B cell (primary cell): ENCODE data around the gene MICAL3. TPM values are rescaled to one million over a fixed set of nuclear protein-coding genes. Genes with fewer than 3 reads are reported as not detected.

Experiments
- ATAC-seq: fragments of 200-7000 bp; cut with Tn5 transposase; one replicate; pipeline ENCODE4 v1.10.0; 2021; ENCODE audit warnings: low read depth, mild to moderate bottlenecking, moderate number of reproducible peaks, moderate library complexity
- CTCF ChIA-PET: fragments of 350-600 bp; sonication (Branson Sonifier 250); formaldehyde crosslinking; loops from one replicate; lab custom pipeline; 2021; ENCODE audit warnings: antibody characterized with exemption, inconsistent platforms; lab: Charles Lee
- POLR2A ChIA-PET: fragments of 350-600 bp; sonication (Branson Sonifier 250); formaldehyde crosslinking; loops from one replicate; lab custom pipeline; 2021; ENCODE audit warnings: antibody characterized with exemption; lab: Charles Lee
- DNase-seq: peaks from one replicate; pipeline ENCODE4 v3.0.0; 2013
- H2AFZ ChIP-seq: 2 replicates; pipeline ENCODE4 v1.6.1; 2012; ENCODE audit warnings: mild to moderate bottlenecking, low read depth, low read length; ENCODE audit not compliant: insufficient read depth, poor library complexity, severe bottlenecking
- H3K27ac ChIP-seq, 2 donors: 1 replicate in 1 of 2; 2 replicates in 1 of 2; pipeline ENCODE4 v1.5.1; 2012 to 2013; ENCODE audit warnings: low read length in 2 of 2, mild to moderate bottlenecking in 2 of 2, moderate library complexity in 1 of 2
- H3K27me3 ChIP-seq, 4 experiments: fragments of 200-600 bp in 1 of 4; sonication (generic) in 1 of 4; replicated peaks in 1 of 4; 1 replicate in 2 of 4; 2 replicates in 2 of 4; pipeline versions ENCODE4 v1.6.1 to v1.7.0; 2013 to 2016; ENCODE audit warnings: low read length in 3 of 4, mild to moderate bottlenecking in 2 of 4, mixed read lengths in 1 of 4, moderate library complexity in 1 of 4; ENCODE audit not compliant: insufficient read depth in 4 of 4, control insufficient read depth in 3 of 4; ENCODE audit errors: control extremely low read depth in 1 of 4
- H3K36me3 ChIP-seq, 2 experiments: replicated peaks in 1 of 2; 1 replicate in 1 of 2; 2 replicates in 1 of 2; pipeline versions ENCODE4 v1.6.1 to v1.7.1; 2013; ENCODE audit warnings: low read length in 1 of 2; ENCODE audit not compliant: insufficient read depth in 2 of 2, control insufficient read depth in 1 of 2; ENCODE audit errors: control extremely low read depth in 1 of 2, extremely low read depth in 1 of 2
- H3K4me1 ChIP-seq, 2 donors: fragments of 200-600 bp in 1 of 2; sonication (generic) in 1 of 2; 1 replicate in 1 of 2; 2 replicates in 1 of 2; pipeline versions ENCODE4 v1.5.1 to v1.6.1; 2013 to 2017; ENCODE audit warnings: low read length in 2 of 2; ENCODE audit not compliant: control insufficient read depth in 2 of 2, insufficient read depth in 2 of 2
- H3K4me2 ChIP-seq: replicated peaks from 2 replicates; pipeline ENCODE3; 2012; ENCODE audit warnings: mild to moderate bottlenecking, low read depth, low read length; ENCODE audit not compliant: poor library complexity, severe bottlenecking
- H3K4me3 ChIP-seq, 5 experiments: fragments of 200-600 bp in 1 of 5; sonication (generic) in 1 of 5; 1 replicate in 3 of 5; 2 replicates in 2 of 5; pipeline versions ENCODE4 v1.5.1 to v1.7.0; 2011 to 2016; ENCODE audit warnings: low read length in 4 of 5, mild to moderate bottlenecking in 4 of 5, low read depth in 2 of 5, control low read depth in 1 of 5, moderate library complexity in 1 of 5; ENCODE audit not compliant: insufficient read depth in 1 of 5; ENCODE audit errors: control extremely low read depth in 1 of 5, extremely low read depth in 1 of 5
- H3K79me2 ChIP-seq: fragments of 200-600 bp; sonication (generic); one replicate; pipeline ENCODE4 v1.6.0; 2016; ENCODE audit warnings: low read length; ENCODE audit not compliant: control insufficient read depth, insufficient read depth
- H3K9ac ChIP-seq: fragments of 200-600 bp; sonication (generic); 2 replicates; pipeline ENCODE4 v1.6.1; 2017; ENCODE audit warnings: mild to moderate bottlenecking, low read length, moderate library complexity
- H3K9me3 ChIP-seq, 3 donors: one replicate each; pipeline versions ENCODE4 v1.6.1 to v1.7.1; 2013; ENCODE audit warnings: low read length in 2 of 3; ENCODE audit not compliant: control insufficient read depth in 2 of 3, insufficient read depth in 1 of 3; ENCODE audit errors: control extremely low read depth in 1 of 3
- H4K20me1 ChIP-seq: 2 replicates; pipeline ENCODE4 v1.6.0; 2012; ENCODE audit warnings: mild to moderate bottlenecking, low read length; ENCODE audit not compliant: insufficient read depth, control insufficient read depth, poor library complexity, severe bottlenecking
- H3K27ac Mint-ChIP-seq: one replicate; pipeline ENCODE4 v1.8.0; 2021; ENCODE audit warnings: mixed read lengths
- H3K27me3 Mint-ChIP-seq: one replicate; pipeline ENCODE4 v1.8.0; 2021; ENCODE audit warnings: mixed read lengths
- H3K4me1 Mint-ChIP-seq: one replicate; pipeline ENCODE4 v1.8.0; 2021; ENCODE audit warnings: mixed read lengths
- H3K4me3 Mint-ChIP-seq: one replicate; pipeline ENCODE4 v1.8.0; 2021; ENCODE audit warnings: mixed read lengths
- H3K9me3 Mint-ChIP-seq: one replicate; pipeline ENCODE4 v1.8.0; 2022; ENCODE audit warnings: mixed read lengths; ENCODE audit not compliant: insufficient read depth
- EZH2 ChIP-seq: IDR thresholded peaks from 2 replicates; pipeline ENCODE4 v1.6.1; 2012; ENCODE audit warnings: borderline replicate concordance, low read depth, mild to moderate bottlenecking, moderate library complexity, low read length; ENCODE audit not compliant: insufficient read depth, poor library complexity, severe bottlenecking
- WGBS: methylation state at CpG from one replicate; pipeline ENCODE4 v1.1.5; 2013; ENCODE audit warnings: missing lambda C conversion rate; ENCODE audit not compliant: insufficient coverage; 5-methylcytosine and 5-hydroxymethylcytosine counted together
- intact Hi-C: fragments of 100-400 bp; cut with micrococcal nuclease; formaldehyde crosslinking; loops from one replicate; pipeline ENCODE4 v1.10.0; 2022
- polyA plus RNA-seq: library from polyadenylated mRNA; depleted of rRNA; stranded (reverse); fragments of >200 nt; gene quantifications from 2 replicates; pipeline ENCODE4 v1.2.3, GENCODE V29; 2012
- total RNA-seq, 2 donors: library from RNA; stranded (reverse); fragments of 120-200 nt in 1 of 2; gene quantifications; 1 replicate in 1 of 2; 2 replicates in 1 of 2; pipeline versions ENCODE4 v1.2.3 to v1.2.4, GENCODE V29; 2013 to 2022
- TF ChIP-seq, protein P1 (sequence below): fragments of 200-600 bp; IDR thresholded peaks from one replicate; pipeline ENCODE4 v1.8.0; 2022; ENCODE audit warnings: antibody characterized with exemption, mild to moderate bottlenecking

Gene MICAL3
- total and polyA plus RNA-seq, 2 donors (not counting 1 experiment from before 2014, with no cell fraction given), result 50.5 to 253 TPM

DNA sequence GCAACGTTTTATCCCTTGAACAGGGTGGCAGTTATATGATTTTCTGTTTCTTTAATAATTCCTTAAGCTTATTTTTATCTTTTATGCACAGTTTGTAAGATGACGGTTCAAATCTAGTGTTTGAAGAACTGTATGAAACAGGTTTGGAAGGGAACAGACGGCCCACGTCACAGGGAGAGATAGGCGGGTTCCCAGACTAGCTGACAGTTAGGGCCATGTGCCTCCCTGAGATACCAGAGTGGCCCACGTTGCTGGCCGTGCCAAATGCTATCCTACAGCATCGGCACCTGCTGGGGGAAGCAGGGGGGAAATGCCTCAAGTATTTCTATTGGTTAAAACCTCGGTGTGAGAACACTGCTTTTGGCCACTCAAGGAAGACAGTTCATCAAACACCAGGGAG is 199.9 kb downstream of the MICAL3 start:
- H3K27me3 Mint-ChIP-seq, result no peaks in the 10 kb centered on the region
- no peak overlapping the region for H3K4me2 ChIP-seq
- TF ChIP-seq EZH2, result no peak
- TF ChIP-seq, protein P1, sequence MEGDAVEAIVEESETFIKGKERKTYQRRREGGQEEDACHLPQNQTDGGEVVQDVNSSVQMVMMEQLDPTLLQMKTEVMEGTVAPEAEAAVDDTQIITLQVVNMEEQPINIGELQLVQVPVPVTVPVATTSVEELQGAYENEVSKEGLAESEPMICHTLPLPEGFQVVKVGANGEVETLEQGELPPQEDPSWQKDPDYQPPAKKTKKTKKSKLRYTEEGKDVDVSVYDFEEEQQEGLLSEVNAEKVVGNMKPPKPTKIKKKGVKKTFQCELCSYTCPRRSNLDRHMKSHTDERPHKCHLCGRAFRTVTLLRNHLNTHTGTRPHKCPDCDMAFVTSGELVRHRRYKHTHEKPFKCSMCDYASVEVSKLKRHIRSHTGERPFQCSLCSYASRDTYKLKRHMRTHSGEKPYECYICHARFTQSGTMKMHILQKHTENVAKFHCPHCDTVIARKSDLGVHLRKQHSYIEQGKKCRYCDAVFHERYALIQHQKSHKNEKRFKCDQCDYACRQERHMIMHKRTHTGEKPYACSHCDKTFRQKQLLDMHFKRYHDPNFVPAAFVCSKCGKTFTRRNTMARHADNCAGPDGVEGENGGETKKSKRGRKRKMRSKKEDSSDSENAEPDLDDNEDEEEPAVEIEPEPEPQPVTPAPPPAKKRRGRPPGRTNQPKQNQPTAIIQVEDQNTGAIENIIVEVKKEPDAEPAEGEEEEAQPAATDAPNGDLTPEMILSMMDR, result no peak
- no peaks in the 10 kb centered on the region for H3K4me1 Mint-ChIP-seq
- intact Hi-C loops, result no loop called here
- no peak overlapping the region for H3K9ac ChIP-seq
- DNase-seq (no peak), ATAC-seq (no peak)
- no peak overlapping the region for H3K27ac Mint-ChIP-seq
- no peaks in the 10 kb centered on the region for H3K9me3 Mint-ChIP-seq
- WGBS, result 98% methylated on average over 8 of the region's 9 CpGs
- no peak overlapping the region for H2AFZ ChIP-seq
- no peaks in the 10 kb centered on the region for H3K9me3 ChIP-seq
- H4K20me1 ChIP-seq, result peaks cover 43% of the 10 kb centered on the region
- H3K4me1 ChIP-seq, result no peaks in the 10 kb centered on the region
- peaks cover 39% of the 10 kb centered on the region for H3K79me2 ChIP-seq
- ChIA-PET POLR2A (no interaction called here), CTCF (interaction anchor here (1.0 kb wide), 1 partner anchor 252 kb away, joined by 3 read pairs; no protein-coding TSS in a partner anchor)
- H3K4me3 ChIP-seq, result no peak overlapping the region
- H3K27me3 ChIP-seq, result no peaks in the 10 kb centered on the region
- no peak overlapping the region for H3K27ac ChIP-seq
- H3K4me3 Mint-ChIP-seq, result no peak overlapping the region
- peaks cover 3 to 84% of the 10 kb centered on the region in 2 experiments for H3K36me3 ChIP-seq

DNA sequence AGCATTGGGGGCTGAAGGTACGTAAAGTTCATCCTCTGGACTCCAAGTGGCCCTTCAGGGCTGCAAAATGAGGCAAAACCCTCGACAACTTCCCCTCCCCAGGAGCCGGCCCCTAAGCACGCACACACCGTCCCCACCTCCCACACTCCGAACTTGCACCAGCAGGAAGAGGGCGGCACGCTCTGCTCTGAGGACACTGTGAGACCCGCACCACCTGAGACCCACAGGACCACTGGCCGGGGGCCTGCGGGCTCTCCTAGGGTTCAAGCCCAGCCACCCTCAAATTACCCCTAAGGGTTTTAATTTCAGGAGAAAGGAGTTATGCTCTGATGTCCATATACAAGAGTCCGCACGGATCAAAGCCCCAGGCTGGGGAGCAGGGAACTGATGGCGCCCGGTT is 200.4 kb downstream of the MICAL3 start:
- peaks cover 42% of the 10 kb centered on the region for H3K79me2 ChIP-seq
- no peaks in the 10 kb centered on the region for H3K27me3 Mint-ChIP-seq
- H3K9me3 Mint-ChIP-seq, result no peaks in the 10 kb centered on the region
- intact Hi-C loops, result no loop called here
- no peak overlapping the region for H3K27ac Mint-ChIP-seq
- no peak for ATAC-seq
- CTCF ChIA-PET, result interaction anchor here (1.0 kb wide), 1 partner anchor 252 kb away, joined by 3 read pairs; no protein-coding TSS in a partner anchor
- peaks cover 39% of the 10 kb centered on the region for H4K20me1 ChIP-seq
- peaks cover 3 to 85% of the 10 kb centered on the region in 2 experiments for H3K36me3 ChIP-seq
- no peaks in the 10 kb centered on the region for H3K27me3 ChIP-seq
- no peak overlapping the region for H3K27ac ChIP-seq
- H3K4me3 ChIP-seq, result no peak overlapping the region
- 87% methylated on average over 5 of the region's 15 CpGs for WGBS
- H2AFZ ChIP-seq, result no peak overlapping the region
- no peaks in the 10 kb centered on the region for H3K9me3 ChIP-seq
- H3K4me1 Mint-ChIP-seq, result no peaks in the 10 kb centered on the region
- DNase-seq, result no peak
- no peak overlapping the region for H3K4me3 Mint-ChIP-seq
- POLR2A ChIA-PET, result no interaction called here
- TF ChIP-seq, protein P1, result no peak
- no peak for TF ChIP-seq EZH2
- H3K4me2 ChIP-seq, result no peak overlapping the region
- no peak overlapping the region for H3K9ac ChIP-seq
- H3K4me1 ChIP-seq, result no peaks in the 10 kb centered on the region
